Suppressor macrophage (primary cell): Measurements from ENCODE around the gene CDHR2.
"Not testable (repeated sequence)": the region's sequence is repeated elsewhere in the genome, so short reads cannot be mapped to it uniquely, and the experiment has no call there.

ENCODE experiments used
- DNase-seq, 4 experiments: peaks; one replicate each; pipeline ENCODE4 v3.0.0-alpha.2; 2020 to 2022

The CDHR2 gene

GRCh38 chr5:176541338-176542134 lies 7.6 kb upstream of the CDHR2 start:
- peak; percentile 35 to 81 (median 70) for DNase-seq

GRCh38 chr5:176542135-176542595 lies 7.0 kb upstream of the CDHR2 start:
- peak in 1 of 4 experiments; percentile 36 for DNase-seq

GRCh38 chr5:176542596-176543427 lies 6.3 kb upstream of the CDHR2 start:
- DNase-seq, result peak in 3 of 4 experiments; percentile 22 to 70 (median 50)

- peak; percentile 76 to 92 (median 86) for DNase-seq
Measured at GRCh38 chr5:176543428-176544182, 5.5 kb upstream of the CDHR2 start.

- DNase-seq, result no peak
Measured at GRCh38 chr5:176545388-176545736, 3.8 kb upstream of the CDHR2 start.

GRCh38 chr5:176545737-176546509 lies 3.2 kb upstream of the CDHR2 start:
- no peak for DNase-seq

- peak in 2 of 4 experiments; percentile 30 to 52 for DNase-seq
Measured at GRCh38 chr5:176547802-176548201, 1.3 kb upstream of the CDHR2 start.

- DNase-seq, result no peak
Measured at GRCh38 chr5:176549871-176550270, 729 bp downstream of the CDHR2 start.

- peak; percentile 30 to 63 (median 52) for DNase-seq
Measured at GRCh38 chr5:176550275-176550831, 1.2 kb downstream of the CDHR2 start.

GRCh38 chr5:176550937-176551336 lies 1.8 kb downstream of the CDHR2 start:
- not testable (repeated sequence) for DNase-seq

GRCh38 chr5:176552332-176552869 lies 3.3 kb downstream of the CDHR2 start:
- no peak for DNase-seq

- DNase-seq, result no peak
Measured at GRCh38 chr5:176553260-176554085, 4.3 kb downstream of the CDHR2 start.

GRCh38 chr5:176557846-176558245 lies 8.7 kb downstream of the CDHR2 start:
- DNase-seq, result no peak

GRCh38 chr5:176559683-176560082 lies 10.5 kb downstream of the CDHR2 start:
- DNase-seq, result no peak

- DNase-seq, result no peak
Measured at GRCh38 chr5:176560364-176560763, 11.2 kb downstream of the CDHR2 start.

GRCh38 chr5:176561259-176561658 lies 12.1 kb downstream of the CDHR2 start:
- DNase-seq, result no peak

- DNase-seq, result no peak
Measured at GRCh38 chr5:176562189-176562588, 13.0 kb downstream of the CDHR2 start.

GRCh38 chr5:176564002-176564401 lies 14.9 kb downstream of the CDHR2 start:
- no peak for DNase-seq

- no peak for DNase-seq
Measured at GRCh38 chr5:176565760-176566288, 16.7 kb downstream of the CDHR2 start.

GRCh38 chr5:176568657-176569056 lies 19.5 kb downstream of the CDHR2 start:
- no peak for DNase-seq
